ENCODE data around the gene LGALS9C.
"Not testable (repeated sequence)": the region's sequence is repeated elsewhere in the genome, so short reads cannot be mapped to it uniquely, and the experiment has no call there.

The LGALS9C gene

DNA sequence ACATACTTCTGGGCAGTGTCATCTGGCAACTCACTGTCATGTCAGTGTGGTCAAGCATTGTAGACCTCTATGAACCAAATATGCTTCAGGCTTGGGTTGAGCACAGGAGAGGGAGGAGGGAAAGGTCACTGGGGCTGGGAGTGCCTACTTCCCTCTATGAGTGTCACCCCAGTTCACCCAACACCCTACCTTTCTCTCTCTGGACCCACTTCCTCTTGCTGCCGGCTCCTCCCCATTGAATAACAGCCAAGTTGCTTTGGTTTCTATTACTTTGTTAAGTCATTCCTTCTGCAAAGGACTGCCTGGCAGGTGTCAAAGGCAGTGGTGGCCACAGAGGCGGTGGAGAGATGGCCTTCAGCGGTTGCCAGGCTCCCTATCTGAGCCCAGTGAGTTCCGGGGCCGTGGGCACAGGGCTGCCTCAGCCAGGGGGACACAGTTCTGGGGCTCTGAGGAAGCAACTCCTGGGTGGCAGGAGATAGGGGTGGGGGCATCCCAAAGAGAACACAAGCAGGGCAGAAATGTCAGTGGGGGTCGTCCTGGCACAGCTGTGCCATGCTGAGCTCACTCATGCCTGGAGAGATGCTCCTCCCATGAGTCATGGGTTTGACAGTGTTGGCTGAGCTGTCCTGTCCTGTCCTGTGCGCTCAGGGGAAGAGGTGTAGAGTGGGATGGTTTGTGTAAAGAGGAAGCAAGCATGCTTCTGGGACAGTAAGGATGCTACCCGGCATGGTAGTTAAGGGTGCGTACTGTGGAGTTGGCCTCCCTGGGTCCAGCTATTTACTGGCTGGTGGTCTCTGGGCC lies at the start of gene LGALS9C:
LGALS9C (plus strand) TSS at position 282 of the 801 bp plus-strand sequence; CDS start at position 348, 66 bp downstream.
- DNase-seq (ENCODE audit: low read depth in 2 of 2): not testable (repeated sequence)

DNA sequence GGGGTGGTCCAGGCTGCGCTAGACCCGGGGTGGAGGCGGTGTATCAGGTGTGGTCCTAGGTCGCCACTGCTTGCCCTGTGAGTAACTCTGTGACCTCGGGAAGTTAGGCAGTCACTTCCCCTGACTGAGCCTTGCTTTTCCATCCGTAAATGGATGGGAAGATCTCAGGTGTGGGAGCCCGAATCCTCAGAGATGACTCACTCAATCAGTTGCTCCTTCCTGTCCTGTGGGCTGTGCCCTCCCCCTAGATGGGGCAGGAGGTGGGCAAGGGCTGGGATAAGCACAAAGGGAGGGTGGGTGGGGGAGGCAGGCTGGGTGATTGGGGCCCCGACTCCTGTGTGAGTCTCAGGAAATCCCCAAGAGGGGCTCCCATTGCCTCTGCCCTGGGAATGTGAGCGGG lies 44.4 kb upstream of the LGALS9C start:
- not testable (repeated sequence) for DNase-seq (ENCODE audit: low read depth in 2 of 2)

DNA sequence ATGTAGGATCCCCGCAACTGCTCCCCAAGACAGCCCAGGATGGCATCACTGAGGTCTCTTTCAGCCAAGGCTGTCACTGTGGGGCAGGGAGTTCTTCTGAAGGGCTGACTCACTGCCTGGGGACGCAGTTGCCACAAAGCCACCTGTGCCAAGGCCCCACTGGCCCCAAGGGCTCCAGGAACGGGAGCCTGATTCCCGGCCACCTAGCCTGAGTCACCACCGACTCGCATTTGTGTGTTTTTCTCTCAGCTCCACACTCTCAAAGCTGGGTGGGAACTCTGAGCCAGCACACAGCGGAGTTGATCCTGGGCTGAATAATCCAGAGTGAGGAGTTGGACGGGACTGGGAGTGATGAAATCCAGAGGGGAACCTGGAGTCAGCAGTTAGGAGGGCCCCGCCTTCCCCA lies 37.1 kb upstream of the LGALS9C start:
- not testable (repeated sequence) for DNase-seq (ENCODE audit: low read depth in 2 of 2)

DNA sequence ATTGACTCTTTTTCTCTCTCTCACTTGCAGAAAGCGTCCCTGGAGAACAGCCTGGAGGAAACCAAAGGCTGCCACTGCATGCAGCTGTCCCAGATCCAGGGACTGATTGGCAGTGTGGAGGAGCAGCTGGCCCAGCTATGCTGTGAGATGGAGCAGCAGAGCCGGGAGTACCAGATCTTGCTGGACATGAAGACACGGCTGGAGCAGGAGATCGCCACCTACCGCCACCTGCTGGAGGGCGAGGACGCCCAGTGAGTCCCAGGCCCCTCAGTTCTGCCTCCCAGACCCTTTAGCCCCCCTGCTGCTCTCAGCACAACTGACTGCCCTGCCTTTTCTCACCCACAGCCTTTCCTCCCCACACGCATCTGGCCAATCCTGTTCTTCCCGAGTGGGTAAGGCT lies 34.5 kb upstream of the LGALS9C start:
- DNase-seq (ENCODE audit: low read depth in 2 of 2): not testable (repeated sequence)

DNA sequence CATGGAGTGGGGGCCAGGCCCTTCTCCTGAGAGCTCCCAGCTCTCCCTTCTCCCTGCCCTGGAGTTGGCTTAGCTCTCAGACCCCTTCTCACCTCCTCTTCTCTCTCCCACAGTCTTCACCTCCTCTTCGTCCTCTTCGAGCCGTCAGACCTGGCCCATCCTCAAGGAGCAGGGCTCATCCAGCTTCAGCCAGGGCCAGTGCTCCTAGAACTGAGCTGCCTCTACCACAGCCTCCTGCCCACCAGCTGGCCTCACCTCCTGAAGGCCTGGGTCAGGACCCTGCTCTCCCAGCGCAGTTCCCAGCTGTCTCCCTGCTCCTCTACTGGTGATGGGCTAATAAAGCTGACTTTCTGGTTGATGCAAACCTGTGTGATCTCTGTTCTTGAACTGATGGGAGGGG lies 34.1 kb upstream of the LGALS9C start:
- DNase-seq (ENCODE audit: low read depth in 2 of 2): not testable (repeated sequence)

DNA sequence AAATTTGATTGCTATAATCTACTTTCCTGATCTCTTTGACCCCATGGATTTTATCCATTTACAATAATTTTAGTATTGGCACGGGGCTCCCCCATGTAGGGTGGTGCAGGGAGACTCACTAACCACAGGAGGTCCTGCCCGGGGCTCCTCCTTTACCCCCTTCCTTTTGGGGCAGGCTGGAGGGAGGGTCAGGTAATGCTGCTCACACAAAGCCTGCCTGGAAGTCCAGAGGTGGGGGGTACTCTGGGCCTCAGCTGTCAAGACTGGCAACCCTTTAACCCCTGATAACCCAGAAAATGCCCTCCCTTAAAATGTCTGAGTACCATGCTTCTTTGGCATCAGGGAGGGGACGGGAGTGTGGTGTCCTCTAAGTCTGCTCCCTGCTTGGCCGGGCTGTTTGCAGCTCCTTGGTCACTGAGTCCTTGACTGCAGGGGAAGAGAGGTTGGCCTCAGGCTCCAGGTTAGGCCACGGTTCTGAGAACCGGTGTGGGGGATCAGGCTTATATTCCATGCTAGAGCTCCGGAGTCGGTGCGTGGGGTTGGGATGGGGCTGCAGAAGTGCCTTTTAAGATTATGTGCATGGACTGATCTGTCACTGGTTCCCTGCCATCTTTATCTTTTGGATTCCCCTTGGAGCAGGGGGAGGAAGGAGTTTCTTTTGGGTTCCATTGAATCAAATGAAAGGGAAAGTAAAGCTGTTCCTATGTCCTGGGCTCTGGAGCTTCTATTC lies 28.9 kb upstream of the LGALS9C start:
- DNase-seq (ENCODE audit: low read depth in 2 of 2): not testable (repeated sequence)

DNA sequence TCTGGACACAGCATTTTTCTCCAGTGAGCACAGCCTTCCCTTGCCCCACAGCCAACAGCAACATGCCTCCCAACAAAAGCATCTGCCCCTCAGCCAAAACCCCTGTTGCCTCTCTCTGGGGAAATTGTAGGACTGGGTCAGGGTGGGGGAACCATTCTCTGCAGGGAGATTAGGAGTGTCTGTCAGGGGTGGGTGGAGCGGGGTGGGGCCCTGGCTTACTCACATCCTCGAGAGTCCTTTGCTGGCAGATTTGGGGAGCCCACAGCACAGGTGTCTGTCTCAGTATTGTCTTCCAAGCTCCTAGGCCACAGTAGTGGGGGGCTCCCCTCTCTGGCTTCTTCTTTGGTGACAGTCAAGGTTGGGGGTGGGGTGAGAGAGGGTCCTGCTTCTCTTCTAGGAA lies 28.3 kb upstream of the LGALS9C start:
- not testable (repeated sequence) for DNase-seq (ENCODE audit: low read depth in 2 of 2)

DNA sequence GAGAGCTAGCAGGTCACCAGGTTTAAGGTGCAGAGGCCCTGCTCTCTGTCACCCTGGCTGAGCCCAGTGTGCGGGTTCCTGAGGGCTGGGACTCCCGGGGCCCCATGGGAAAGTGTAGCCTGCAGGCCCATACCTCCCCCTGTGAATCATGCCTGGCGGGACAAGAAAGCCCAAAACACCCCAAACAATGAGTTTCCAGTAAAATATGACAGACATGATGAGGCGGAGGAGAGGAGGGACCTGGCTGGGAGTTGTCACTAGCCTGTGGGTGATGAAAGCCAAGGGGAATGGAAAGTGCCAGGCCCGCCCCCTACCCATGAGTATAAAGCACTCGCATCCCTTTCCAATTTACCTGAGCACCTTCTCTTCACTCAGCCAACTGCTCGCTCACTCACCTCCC lies 26.8 kb upstream of the LGALS9C start:
- not testable (repeated sequence) for DNase-seq (ENCODE audit: low read depth in 2 of 2)

DNA sequence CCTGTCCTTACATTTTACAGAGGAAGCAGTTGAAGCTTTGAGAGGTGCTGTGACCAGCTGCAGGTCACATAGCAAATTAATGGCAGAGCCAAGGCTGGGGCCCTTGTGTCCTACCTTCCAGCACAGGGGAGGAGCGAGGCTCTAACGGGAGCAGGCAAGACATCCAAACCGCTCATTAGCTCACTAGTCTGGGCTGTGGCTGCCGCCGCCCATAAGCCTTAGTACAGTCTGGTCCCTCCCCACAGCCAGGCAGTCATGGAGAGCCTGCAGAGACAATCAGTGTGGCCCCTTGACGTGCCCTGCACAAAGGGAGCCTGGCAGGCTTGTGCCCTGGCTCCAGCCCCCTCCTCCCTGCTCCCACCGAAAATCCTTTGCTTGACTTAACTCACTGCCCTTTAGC lies 25.6 kb upstream of the LGALS9C start:
- DNase-seq (ENCODE audit: low read depth in 2 of 2): not testable (repeated sequence)

DNA sequence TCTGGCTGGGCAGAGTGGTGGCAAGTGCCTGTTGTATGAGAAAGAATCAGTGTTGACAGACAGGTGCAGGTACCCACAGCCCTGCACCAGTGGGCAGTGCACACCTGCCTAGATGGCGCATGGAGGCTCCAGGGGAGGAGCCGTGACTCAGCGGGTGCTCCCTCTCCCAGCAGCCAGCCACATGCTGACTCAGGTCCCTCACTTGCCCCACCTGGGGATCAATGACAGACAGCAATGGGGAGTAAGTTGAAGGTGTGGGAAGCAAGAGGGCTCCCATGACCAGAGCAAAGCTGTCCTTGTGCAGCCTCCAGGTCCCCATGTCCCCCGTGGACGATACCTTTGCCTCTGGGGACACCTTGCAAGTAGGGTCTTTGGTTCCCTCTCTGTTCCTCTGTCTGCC lies 24.6 kb upstream of the LGALS9C start:
- DNase-seq (ENCODE audit: low read depth in 2 of 2): not testable (repeated sequence)

DNA sequence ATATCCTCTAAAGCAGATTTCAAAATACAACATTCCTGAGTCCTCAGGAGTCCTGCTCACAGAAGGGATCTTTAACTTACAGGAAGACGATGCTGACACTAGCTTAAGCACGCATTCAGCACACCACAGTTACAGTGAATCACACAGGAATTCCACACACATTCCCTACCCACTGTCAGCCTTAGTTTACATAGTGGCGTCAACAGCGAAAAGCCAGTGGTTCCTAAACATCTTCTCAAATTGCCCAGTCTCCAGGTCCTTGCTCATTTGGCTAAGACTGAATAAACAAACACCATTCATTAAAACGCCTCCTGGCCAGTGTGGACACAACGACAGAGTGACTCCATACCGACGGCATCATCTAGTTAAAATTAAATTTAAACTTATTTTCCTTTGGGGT lies 17.6 kb upstream of the LGALS9C start:
- DNase-seq (ENCODE audit: low read depth in 2 of 2): peak; percentile 10 to 15

DNA sequence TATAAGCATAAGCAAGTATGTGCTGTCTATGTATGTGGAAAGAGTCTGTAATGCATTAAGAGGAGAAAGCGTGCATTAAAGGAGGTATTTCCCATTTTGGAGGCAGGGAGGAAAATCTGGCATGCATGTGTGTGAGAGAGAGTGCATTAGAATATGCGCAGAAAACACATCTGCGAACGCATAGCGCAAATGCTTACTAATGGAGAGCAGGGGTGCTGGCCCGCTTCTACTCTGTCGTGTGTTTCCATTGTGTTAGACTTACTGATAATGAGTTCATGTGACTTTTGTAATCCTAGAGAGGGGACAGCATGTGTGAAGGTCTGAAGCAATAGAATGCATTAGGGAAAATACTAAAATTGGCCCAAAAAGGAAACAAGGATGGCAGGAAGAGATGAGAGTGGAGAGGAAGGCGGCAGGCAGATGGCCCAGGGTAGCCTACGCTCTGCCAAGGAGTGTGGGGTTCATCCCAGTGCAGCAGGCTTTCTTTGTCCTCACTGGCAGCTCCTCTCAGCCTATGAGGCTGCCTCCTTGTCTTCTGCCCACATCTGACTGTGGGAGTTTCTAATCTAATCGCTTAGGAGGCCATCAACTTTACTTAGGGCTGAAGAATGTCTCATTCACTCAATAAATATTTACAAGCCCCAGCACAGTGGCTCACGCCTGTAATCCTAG lies 12.6 kb upstream of the LGALS9C start:
- DNase-seq (ENCODE audit: low read depth in 2 of 2): peak; percentile 19 to 24

DNA sequence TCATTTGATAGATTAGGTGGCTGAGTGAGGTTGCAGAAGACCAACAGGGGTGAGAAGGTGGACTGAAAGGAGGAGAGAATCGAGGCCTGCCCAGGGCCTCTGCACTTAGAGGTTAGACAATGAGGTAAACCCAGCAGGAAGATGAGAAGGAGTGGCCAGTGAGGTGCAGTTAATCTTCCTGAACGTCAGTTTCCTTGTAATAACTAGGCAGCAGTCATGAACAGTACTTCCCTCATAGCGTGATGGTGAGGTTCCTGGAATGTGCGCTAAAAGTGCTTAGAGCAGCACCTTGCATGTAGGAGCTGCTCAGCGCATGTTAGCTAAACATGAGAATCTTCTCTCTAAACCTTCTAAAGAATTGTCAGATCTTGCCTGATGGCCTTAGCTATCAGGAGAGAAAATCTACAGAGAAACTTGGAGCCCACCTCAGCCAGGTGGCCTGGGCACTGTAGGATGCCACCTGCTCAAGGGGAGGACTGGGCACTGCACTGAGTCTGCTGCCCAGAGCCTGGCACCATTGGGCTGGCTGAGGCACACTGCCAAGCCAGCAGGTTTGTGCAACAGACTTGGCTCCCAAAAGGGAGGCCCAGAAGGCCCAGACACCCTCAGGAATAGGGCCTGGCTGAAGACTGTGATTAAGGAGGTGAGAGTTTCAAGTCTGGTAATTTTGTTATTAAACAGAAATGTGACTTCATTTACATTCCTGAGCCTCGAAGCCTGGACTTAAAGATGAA lies 10.2 kb upstream of the LGALS9C start:
- DNase-seq (ENCODE audit: low read depth in 2 of 2): not testable (repeated sequence)

DNA sequence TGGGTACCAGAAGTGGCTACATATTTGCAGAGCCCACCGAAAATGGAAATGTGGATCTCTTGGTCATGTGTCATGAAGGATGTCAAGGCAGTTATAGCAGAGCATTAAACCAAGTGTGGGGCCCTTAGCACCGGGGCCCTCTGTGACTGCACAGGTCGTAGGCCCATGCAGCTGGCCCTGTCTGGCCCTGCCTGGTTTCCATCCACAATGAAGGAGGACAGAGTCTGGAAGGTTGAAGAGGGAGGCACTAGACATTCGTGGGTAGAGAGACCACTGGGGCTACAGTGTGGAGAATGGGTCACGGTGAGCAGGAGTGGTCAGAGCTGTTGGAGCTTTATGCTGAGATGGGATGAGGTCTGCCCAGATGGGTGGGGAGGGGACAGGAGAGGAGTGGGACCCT lies 9.6 kb upstream of the LGALS9C start:
- DNase-seq (ENCODE audit: low read depth in 2 of 2): not testable (repeated sequence)

DNA sequence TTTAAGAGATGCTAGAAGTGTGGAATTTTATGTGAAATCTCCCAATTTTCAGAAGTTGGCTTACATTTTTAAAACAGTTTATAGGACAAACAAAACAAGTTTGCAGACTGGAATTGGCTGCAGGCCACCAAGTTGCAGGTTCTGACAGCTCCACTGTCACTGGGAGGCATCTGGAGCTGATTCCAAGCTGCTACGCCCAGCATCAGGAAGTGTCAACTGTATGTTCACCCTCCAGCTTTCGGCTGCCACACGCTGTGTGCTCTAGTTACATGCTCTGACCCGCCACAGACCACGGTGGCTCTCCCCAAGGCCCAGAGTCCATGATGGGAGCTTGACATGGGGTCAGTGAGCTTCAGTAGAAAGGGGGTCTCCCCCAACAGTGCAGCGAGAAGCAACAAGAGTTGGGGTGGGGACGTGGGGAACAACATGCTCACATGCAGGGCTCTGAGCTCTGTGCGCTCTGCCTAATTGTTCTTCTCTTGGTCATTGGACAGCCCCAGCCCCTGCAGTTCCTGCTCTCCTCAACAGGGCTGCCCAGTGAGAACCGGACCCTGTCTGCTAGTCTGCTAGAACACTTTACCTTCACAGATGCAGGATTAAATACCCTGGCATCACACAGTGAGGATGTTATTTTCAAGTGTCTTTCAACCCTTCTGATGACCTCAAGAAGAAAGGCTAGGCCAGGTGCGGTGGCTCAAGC lies 8.0 kb upstream of the LGALS9C start:
- not testable (repeated sequence) for DNase-seq (ENCODE audit: low read depth in 2 of 2)

DNA sequence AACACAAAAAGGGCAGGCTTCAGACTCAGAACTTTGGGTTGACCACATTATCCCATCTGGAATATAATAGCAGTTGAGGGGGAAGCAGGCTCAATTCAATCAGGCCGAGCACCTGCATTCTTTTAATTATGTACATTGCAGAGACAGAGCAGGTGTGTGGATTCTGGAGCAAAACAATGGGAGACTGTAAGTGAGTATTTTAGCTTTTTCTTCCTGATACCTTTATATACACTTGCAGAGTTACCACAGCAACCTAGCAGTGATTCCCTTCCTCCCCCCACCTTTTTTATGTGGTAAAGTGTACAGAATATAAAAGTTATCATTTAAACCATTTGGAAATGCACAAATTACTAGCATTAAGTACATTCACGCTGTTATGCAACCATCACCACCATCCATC lies 6.8 kb upstream of the LGALS9C start:
- not testable (repeated sequence) for DNase-seq (ENCODE audit: low read depth in 2 of 2)

DNA sequence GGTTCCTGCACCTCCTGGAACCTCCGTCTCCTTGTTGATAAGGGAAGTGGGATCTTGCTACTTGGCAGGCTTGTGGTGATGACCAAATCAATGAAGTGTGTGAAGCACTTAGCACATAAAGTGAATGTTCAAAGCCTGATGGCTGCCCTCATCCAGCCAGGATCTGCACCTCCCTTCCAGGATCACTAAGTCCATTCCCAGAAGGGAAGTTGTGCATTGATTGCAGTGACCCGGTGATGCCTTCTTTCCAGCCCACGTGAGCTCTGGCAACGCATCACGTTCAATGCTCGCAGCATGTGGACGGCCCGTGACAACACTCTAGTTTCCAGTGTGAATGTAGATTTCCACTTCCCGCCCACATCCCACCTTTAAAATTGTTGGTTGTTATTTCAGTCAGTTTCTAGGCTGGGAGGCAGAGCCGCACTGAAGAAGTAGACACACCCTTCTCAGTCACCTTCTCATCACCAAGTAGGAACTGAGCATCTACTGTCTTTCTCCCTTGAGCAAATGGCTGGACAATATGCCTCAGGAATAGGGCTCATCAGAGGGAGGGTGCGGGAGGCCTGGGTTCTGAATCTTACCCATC lies 6.2 kb upstream of the LGALS9C start:
- DNase-seq (ENCODE audit: low read depth in 2 of 2): not testable (repeated sequence)

DNA sequence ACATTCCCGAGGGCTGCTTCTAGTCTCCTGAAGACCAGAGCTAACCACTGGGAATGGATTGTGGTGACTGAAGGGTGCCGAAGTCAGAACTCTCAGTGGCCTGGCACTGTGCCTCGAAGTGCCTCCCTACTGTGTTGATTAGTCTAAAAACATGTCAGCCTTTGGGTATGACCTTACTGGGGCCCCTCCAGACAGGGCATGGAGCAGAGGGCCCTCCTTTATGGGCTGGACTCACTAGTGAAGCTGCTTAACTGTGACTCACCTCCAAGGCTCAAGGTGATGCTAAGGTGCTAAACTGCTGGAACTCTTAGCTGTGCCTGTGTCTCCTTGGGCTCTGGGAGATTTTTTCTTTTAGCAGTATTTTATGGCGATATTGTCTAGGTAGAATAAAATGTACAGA lies 2.6 kb upstream of the LGALS9C start:
- DNase-seq (ENCODE audit: low read depth in 2 of 2): not testable (repeated sequence)

DNA sequence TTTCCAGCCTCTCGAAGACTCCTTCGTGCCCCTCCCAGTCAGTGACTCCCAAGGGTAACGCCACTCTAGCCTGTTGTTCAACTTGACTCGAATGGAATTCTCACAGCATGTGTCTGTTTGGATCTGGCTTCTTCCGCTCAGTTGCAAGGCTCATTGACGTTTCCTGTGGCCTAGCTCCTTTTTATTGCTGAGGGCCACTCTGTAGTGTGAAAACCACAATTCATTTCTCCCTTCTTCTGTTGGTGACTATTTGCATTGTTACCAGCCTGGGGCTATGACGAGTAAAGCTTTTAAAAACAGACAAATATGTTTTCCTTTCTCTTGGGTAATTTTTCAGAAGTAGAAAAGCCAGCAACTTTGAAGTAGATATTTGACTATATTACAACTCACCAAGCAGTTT lies 1.8 kb upstream of the LGALS9C start:
- not testable (repeated sequence) for DNase-seq (ENCODE audit: low read depth in 2 of 2)

DNA sequence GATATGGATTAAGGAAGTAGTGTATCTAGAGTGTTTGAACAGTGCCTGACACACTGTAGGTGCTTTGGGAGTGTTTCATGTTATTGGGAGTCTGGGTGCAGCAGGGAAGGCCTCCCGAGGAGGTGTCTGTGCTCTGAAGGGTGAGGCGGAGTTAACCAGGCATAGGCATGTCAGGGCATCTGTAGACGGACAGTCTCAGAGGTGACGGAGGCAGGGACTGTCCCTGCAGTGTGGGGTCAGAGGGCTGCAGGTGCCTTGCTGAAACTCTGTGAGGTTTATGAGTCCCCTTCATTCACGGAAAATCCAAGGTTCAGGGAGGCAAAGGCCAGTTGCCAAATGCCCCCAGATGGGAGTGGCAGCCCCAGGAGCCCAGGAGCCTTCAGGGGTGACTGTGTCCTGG lies 778 bp downstream of the LGALS9C start:
- not testable (repeated sequence) for DNase-seq (ENCODE audit: low read depth in 2 of 2)

DNA sequence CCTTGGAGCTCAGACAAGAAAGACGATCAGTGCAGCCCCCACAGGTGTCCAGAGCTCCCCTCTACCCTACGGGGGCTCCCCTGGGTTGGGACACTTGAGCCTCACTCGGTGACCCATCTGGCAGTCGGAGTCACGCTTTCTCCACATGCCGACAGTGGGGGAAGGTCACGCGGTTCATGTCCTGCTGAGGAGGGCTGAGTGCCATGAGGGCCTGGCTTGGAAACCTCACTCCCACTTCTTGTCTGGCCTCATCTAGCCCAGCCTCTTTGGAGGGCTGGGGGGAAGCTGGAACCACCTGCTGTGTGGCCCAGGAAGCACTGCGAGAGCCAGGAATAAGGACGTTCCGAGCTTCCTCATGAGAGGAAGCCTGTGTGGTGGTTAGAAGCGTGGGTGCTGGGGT lies 1.8 kb downstream of the LGALS9C start:
- not testable (repeated sequence) for DNase-seq (ENCODE audit: low read depth in 2 of 2)

Data from fibroblast of skin of left biceps (primary cell).